GM12864 (cell line): ENCODE results near the gene HSPA6.
"Not testable (repeated sequence)": the region's sequence is repeated elsewhere in the genome, so short reads cannot be mapped to it uniquely, and the experiment has no call there.

Experiments
- DNase-seq: peaks from one replicate; pipeline ENCODE4 v3.0.0-alpha.2; 2011; ENCODE audit warnings: low read depth
- H3K4me3 ChIP-seq: 2 replicates; pipeline ENCODE4 v1.5.1; 2011; ENCODE audit warnings: mild to moderate bottlenecking, low read depth, low read length, control low read depth
- TF ChIP-seq, protein P1 (sequence below): IDR thresholded peaks from 2 replicates; pipeline ENCODE4 v1.5.1; 2011; ENCODE audit warnings: low read depth, mild to moderate bottlenecking, moderate library complexity, low read length, control low read depth, inconsistent platforms; ENCODE audit errors: missing control alignments

HSPA6 gene

DNA sequence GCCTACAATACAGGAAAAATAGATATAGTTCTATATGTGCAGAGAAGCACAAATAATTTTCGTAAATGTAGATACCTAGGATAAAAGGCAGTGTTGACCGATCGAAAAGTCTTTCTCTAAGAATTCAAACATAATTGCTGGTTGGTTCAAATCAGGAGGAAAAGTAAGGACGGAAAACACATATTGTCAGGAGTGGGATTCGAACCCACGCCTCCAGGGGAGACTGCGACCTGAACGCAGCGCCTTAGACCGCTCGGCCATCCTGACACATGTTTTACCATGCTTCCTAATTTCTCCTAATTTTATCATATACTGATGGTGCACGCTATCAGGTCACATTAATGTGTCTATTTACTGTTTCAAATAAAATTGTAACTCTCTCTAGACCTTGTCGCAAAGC, 5.8 kb downstream of the HSPA6 start:
- DNase-seq, result peak; percentile 43
- H3K4me3 ChIP-seq, result peak overlapping the region; percentile 57

DNA sequence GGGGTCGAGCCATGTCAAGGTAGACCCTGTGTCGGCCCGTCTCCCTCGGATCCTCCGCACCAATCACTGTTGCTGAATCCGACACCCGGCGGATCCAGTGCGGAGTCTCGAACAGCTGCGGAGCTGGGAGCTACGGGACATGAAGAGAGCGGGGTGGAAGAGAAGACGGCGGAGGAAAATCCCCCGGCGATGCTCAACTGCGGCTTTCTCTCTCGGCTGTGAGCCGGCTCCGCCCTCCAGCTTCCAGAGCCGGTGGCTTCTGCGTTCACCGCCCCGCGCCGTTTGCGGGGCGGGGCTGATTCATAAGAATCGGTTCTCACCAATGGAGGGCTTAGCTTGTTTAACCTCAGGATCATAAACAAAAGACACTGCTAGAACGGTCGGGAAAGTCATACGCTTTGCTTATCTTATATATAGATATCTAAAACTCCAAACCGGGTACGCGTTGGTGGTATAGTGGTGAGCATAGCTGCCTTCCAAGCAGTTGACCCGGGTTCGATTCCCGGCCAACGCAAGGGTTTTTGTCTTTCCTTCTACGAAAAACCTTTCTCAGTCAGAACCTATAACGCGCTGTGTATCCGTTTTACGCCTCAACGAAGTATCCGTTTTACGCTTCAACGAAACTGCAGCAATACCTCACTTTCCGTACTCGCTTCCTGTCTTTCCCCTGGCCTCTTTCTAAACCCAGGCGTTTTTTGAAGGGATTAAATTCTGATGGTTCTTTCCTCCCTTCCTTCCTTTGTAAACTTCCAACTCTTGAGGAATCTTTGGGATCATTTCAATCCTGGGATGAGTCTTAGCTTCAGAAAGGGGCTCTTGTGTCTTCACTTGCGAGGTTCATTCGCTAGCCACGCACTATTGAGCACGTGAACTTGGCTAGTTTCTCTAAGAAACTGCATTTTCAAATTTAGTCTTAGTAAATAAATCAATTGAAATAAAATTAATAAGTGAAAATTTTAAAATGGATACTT, 6.6 kb downstream of the HSPA6 start:
- DNase-seq, result peak; percentile 91
- peak overlapping the region; percentile 57 for H3K4me3 ChIP-seq

DNA sequence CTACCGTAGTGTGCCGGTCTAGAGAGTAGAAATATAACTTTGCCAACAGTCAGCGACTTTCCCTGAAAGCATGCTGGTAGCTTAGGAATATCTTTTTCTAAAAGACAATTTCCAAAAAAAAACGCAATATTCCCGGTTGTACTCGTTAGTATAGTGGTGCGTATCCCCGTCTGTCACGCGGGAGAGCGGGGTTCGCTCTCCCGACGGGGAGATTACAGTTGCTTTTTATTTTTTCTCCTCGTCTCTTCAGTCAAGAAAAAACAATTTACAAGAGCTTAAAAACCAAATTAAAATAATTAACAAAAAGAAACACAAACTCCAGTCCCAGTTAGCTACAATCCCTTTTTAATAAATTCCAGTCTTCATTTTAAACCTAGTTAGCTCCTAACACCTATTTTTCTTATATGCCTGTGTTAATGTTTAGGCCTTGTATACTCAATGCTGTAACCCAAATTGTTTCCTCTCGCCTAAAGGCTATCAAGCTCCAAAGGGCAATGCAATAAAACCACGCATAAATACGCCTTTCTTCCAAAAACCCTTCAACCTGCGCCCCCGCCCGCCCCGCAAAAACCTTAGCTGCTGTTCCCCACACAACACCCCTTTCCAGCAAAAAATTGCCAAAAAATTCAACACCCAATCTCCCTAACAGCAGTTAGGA, 7.8 kb downstream of the HSPA6 start:
- TF ChIP-seq, protein P1, sequence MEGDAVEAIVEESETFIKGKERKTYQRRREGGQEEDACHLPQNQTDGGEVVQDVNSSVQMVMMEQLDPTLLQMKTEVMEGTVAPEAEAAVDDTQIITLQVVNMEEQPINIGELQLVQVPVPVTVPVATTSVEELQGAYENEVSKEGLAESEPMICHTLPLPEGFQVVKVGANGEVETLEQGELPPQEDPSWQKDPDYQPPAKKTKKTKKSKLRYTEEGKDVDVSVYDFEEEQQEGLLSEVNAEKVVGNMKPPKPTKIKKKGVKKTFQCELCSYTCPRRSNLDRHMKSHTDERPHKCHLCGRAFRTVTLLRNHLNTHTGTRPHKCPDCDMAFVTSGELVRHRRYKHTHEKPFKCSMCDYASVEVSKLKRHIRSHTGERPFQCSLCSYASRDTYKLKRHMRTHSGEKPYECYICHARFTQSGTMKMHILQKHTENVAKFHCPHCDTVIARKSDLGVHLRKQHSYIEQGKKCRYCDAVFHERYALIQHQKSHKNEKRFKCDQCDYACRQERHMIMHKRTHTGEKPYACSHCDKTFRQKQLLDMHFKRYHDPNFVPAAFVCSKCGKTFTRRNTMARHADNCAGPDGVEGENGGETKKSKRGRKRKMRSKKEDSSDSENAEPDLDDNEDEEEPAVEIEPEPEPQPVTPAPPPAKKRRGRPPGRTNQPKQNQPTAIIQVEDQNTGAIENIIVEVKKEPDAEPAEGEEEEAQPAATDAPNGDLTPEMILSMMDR, result no peak

DNA sequence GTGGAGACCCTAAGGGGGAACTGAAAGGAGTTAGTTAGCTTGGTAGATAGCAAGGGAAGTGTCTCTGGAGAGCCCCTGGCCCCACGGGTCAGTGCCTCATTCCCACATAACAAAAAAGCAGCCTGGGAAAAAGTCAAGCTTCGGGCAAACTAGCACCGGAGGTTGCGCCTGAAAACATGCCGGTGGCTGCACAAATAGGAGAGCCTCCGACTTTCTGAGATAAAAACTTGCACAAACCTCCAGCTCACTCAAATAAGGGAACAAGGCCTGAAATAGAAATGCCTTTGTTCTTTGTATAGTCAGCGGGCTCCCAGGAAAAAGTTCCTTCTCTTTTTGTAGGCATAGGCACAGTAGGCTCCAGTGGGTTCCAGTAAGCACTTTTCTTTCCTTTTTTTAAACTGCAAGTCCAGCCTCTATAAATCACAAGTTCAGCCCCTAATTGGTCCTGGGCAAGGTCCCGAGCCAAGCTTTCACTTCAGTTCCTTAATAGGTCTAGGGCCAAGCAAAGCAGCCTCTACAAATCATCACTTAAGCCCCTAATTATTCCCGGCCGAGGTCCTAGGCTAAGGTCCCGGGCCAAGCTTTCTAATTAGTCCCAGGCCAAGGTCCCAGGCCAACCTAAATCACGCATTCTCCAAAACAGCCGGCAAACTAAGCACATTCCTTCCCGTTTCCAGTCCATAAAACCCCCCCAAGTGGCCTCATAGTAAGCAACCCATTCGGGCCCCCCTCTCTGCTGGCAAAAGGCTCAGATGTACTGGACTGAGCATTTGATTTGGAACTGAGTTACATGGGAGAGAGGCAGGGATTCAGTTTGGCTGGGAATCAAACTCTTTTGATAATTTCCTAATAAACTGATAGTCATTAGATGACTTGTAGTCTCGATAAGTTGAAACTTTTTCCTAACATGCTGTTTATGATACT, 8.6 kb downstream of the HSPA6 start:
- DNase-seq, H3K4me3 ChIP-seq: not testable (repeated sequence)

More for the DNA sequence above, 7.8 kb downstream of the HSPA6 start:
- no peak overlapping the region for H3K4me3 ChIP-seq
- no peak for DNase-seq

DNA sequence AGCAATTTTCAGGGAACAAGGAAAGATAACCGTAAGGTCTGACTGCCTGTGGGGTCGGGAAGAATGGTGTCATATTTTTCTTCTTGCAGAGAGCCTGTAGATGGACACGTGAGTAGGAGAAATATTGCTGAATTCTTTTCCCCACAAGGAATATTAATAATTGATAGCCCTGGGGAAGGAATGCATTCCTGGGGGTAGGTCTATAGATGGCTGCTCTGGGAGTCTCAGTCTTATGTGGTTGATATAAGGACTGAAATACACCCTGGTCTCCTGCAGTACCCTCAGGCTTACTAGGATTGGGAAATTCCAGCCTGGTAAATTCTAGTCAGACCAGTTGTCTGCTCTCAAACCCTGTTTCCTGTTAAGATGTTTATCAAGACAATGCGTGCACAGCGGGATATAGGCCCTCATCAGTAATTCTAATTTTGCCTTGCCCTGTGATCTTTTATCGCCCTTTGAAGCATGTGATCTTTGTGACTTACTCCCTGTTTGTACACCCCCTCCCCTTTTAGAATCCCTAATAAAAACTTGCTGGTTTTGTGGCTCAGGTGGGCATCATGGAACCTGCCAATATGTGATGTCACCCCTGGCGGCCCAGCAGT, 12.8 kb downstream of the HSPA6 start:
- DNase-seq, H3K4me3 ChIP-seq: not testable (repeated sequence)

DNA sequence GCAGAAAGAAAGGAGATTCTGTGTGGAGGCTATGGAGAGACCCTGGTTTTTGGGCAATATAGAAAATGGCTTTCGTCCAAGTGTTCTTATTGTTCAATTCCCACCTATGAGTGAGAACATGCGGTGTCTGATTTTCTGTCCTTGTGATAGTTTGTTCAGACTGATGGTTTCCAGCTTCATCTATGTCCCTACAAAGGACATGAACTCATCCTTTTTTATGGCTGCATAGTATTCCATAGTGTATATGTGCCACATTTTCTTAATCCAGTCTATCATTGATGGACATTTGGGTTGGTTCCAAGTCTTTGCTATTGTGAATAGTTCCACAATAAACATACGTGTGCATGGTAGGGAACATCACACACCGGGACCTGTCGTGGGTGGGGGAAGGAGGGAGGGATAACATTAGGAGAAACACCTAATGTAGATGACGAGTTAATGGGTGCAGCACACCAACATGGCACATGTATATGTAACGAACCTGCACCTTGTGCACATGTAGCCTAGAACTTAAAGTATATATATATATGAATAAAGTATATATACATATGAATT, 14.7 kb downstream of the HSPA6 start:
- DNase-seq, result not testable (repeated sequence)
- peak overlapping the region; percentile 53; the same call in 1 of the 2 replicates for H3K4me3 ChIP-seq

DNA sequence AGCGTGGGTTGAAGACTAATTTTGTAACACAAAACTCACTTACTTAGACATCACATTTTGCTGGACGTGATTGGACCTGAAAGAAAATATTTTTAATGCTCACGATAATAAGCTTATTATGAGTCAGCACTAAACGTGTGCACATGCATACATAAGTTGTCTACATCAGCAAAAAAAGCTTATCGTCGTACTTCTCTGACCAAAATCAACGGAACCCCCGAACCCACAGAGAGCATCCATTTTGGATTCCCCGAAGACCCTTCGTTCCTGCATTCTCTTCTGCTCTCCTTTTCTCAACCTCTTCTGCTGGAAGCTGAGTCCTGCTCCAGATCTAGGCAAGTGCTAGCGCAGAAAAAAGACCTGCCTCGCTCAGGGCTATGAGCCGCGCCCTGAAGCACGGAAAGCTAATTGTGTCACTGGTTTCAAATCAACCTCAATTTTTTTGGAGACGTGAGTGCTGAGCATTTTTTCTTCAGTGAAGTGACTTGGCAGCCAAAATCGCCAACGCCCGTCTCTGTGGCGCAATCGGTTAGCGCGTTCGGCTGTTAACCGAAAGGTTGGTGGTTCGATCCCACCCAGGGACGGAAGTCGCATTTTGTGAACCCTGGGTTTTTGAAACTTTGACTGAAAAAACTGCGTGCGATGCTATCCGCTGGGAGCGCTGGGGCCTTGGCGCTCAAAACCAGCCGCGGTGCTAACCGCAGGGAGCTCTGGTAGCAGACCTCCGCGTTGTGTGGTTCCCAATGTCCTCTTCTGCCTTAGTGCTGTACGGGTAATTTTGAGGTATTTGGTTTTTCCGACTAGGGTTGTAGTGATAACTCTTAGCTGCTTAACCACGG, 15.6 kb downstream of the HSPA6 start:
- peak overlapping the region; percentile 53 for H3K4me3 ChIP-seq
- DNase-seq, result peak; percentile 85

DNA sequence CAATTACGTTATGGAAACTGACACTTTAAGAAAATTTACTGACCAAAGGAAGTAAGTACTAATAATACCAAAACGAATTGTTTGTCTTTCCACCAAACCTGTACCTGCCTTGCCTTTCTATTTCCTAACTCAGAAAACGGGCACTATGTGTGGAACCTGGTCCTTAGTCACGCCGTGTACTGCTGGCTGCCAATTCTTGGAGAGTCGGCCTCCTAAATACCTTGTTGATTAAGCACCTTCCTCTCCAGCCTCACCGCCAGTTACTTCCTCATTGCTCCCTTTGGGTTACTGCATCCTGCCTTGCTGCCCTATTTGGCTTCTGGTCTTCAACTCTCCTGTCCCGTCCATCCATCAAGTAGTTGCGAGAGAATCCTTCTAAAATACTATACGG, 16.2 kb downstream of the HSPA6 start:
- DNase-seq, result not testable (repeated sequence)
- peak overlapping the region; percentile 53; the same call in 1 of the 2 replicates for H3K4me3 ChIP-seq

DNA sequence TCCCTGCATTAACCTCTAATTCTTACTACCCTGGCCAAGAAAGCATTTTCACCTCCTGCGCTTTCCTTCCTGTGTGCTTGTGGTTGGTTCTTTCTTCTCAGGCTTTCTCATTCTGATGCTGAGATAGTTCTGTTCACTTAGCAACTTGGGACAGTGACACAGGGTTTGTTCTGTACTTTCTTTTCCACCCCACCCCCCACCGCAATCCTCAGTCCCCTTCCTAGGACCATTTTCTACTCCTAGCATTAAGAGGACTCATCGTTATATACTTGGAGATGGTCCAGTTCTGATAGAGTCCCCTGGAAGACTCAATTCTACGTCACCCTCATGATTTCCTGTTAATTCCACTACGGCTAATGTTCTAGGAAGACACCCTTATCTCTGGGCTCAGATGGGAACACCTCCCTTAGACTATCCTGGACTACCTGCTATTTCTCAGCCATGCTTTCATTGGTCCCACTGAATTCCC, 17.8 kb downstream of the HSPA6 start:
- not testable (repeated sequence) for H3K4me3 ChIP-seq
- peak; percentile 85 for DNase-seq

DNA sequence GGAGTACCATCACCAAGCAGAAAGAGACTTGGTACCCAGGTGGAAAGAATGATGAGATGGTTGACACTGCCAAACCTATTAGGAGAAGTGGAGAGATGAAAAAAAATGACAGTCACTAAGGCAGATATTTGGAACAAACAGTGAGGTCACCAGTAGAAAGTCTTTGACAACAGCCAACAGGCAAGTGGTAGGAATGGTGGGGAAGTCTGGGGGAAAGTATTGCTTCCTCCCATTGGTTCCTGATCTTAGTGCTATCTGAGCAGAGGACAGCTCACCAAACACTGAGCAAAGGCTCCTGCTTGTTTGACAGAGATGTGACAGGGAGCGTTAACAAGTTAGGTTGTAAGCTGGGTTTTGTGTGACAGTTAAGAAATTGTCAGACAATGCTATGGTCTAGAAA, 18.8 kb downstream of the HSPA6 start:
- not testable (repeated sequence) for H3K4me3 ChIP-seq, DNase-seq

DNA sequence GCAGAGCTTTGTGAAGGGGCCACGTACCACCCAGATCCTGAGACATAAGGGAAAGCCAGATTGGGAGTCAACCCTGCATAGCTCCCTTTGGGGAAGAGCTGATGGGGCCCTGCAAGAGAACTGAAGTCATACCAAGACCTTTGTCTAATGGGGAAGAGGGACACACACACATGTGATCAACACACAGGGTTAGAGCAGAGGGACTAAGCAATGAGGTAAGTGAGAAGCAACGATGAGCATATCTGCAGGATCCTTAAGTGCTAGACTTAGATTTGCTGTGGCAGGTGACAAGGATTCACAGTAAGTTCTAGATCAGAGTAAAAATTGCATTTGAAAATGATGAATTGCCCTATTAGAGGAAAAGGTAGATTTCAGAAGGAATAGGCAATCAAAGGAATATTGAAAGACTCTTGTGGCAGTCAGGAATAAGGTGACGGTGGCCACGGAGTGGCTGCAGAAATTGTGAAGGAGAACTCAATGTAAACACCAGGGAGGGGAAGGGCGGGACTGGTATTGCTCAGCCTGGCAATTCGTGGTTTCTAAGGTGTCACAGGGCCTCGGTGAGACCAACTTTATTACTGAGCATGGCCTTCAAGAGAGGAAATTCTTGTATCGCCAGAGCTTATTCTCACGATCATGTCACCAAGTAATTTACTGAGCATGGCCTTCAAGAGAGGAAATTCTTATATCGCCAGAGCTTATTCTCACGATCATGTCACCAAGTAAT, 20.8 kb downstream of the HSPA6 start:
- DNase-seq, H3K4me3 ChIP-seq: not testable (repeated sequence)

DNA sequence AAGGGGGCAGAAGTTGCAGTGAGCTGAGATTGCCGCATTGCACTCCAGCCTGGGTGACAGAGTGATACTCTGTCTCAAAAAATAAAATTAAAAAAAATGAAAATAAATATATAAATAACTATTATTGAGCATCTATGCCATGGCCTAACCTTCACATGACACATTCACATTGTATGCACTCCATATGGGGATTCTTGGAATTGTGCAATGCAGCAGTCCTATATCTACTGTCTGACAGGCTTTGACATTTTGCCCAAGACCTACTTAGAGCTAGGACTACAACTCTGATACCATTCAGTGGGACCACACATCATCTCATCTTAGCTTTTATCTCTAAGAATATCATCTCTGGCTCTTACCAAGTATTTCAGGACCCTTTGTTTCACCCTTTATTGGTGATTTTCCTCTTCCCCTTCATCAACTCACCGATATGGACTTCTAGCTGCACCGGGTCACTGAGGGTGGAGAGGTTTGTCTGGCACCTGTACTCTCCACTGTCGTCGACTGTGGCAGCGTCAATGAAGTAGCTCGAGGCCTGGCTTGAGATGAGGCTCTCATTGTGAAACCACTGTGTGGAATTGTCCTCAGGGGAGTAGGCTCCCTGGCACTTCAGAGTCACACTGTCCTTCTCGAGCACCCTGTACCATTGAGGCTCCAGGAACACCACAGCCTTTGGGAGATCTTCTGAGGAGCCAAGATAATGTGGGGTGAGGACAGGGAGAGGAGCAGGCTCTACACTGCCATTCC, 23.8 kb downstream of the HSPA6 start:
- H3K4me3 ChIP-seq, DNase-seq: not testable (repeated sequence)

DNA sequence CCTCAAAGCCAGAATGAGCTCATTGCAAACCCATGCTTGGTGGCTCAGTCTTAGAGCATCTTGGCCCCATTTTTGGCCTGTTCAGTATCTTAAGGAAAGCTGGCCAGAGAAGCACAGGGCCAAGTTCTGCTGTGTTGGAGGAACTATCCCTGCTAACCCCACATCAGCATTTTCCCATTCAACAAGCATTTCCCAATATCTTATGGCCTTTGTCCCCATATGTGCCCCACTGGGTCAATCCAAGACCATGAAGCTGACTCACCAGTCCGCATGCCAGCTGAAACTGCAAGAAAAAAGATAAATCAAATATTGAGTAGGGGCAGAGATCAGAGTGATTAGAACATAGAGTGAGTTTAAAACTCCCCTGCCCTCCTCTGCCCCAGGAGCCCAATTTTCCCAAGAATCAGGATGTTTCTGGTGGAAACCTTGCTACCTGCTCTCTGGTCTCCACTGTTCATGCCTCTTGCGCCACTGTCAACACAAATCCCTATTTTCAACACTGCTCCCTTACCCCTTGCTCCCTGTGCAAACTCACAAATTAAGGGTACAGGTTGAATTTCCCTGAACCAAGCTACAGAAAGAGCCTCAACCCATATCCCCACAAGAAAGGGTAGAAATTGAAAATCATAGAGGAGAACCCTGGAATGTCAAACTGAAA, 24.5 kb downstream of the HSPA6 start:
- DNase-seq, H3K4me3 ChIP-seq: not testable (repeated sequence)
